ENCODE data around the gene KIF20A. TPM values are rescaled to one million over a fixed set of nuclear protein-coding genes. Genes with fewer than 3 reads are reported as not detected.
A peak's percentile ranks its signal among the peaks of the same experiment; 100 is the strongest.

The KIF20A gene
- total RNA-seq, 4 donors from 2014 or later = 2.3 to 9.1 (median 5.6) TPM

DNA sequence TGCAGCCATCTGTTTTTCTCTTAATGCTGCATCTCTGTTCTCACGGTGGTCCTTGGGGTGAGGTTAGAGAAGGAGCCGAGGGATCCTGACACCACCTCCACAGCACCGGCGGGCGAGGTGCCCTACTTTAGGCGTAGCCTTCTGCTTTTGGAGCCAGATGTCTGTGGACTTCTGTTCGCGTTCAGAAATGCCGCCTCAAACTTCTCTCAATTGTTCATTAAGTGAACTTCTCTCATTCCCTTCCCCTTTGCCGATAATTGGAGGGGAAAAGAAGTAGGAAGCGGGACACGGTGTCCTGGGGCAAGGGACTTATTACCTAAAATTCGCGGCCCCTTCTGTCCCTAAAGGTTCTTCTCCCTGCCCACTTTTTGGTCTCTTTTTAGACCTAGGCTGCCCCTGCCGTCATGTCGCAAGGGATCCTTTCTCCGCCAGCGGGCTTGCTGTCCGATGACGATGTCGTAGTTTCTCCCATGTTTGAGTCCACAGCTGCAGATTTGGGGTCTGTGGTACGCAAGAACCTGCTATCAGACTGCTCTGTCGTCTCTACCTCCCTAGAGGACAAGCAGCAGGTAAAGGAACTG lies 455 bp downstream of the KIF20A start:
- peak overlapping the region in 1 of 4 donors; percentile 89 for H3K27ac ChIP-seq
- H3K4me3 ChIP-seq = peak overlapping the region; percentile 47 to 83 (median 64)
- H3K9me3 ChIP-seq = no peaks in the 10 kb centered on the region
- TF ChIP-seq POLR2A (IDR thresholded peaks at IDR 0.05) = no peak
- TF ChIP-seq, protein P1, sequence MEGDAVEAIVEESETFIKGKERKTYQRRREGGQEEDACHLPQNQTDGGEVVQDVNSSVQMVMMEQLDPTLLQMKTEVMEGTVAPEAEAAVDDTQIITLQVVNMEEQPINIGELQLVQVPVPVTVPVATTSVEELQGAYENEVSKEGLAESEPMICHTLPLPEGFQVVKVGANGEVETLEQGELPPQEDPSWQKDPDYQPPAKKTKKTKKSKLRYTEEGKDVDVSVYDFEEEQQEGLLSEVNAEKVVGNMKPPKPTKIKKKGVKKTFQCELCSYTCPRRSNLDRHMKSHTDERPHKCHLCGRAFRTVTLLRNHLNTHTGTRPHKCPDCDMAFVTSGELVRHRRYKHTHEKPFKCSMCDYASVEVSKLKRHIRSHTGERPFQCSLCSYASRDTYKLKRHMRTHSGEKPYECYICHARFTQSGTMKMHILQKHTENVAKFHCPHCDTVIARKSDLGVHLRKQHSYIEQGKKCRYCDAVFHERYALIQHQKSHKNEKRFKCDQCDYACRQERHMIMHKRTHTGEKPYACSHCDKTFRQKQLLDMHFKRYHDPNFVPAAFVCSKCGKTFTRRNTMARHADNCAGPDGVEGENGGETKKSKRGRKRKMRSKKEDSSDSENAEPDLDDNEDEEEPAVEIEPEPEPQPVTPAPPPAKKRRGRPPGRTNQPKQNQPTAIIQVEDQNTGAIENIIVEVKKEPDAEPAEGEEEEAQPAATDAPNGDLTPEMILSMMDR (IDR thresholded peaks at IDR 0.05) = no peak
- DNase-seq = no peak
- H3K27me3 ChIP-seq = no peaks in the 10 kb centered on the region
- peaks cover 0 to 18% (median 0%) of the 10 kb centered on the region in 4 donors for H3K4me1 ChIP-seq
- peaks cover 0 to 37% (median 0%) of the 10 kb centered on the region in 3 donors for H3K36me3 ChIP-seq

GRCh38 chr5:138180183-138180782 lies 1.4 kb downstream of the KIF20A start:
- Histone ChIP-seq H3K4me1 (peaks cover 0 to 18% (median 0%) of the 10 kb centered on the region in 4 donors), H3K27me3 (no peaks in the 10 kb centered on the region), H3K4me3 (no peak overlapping the region), H3K36me3 (peaks cover 0 to 33% (median 0%) of the 10 kb centered on the region in 3 donors), H3K9me3 (no peaks in the 10 kb centered on the region), H3K27ac (no peak overlapping the region)
- TF ChIP-seq, protein P1 (IDR thresholded peaks at IDR 0.05) = peak in 4 of 6 experiments; percentile 24 to 59 (median 50)
- no peak for TF ChIP-seq POLR2A (IDR thresholded peaks at IDR 0.05)
- DNase-seq = no peak

- no peak overlapping the region for H3K27ac ChIP-seq
- H3K9me3 ChIP-seq = no peaks in the 10 kb centered on the region
- H3K27me3 ChIP-seq = no peaks in the 10 kb centered on the region
- H3K36me3 ChIP-seq = peaks cover 0 to 30% (median 0%) of the 10 kb centered on the region in 3 donors
- H3K4me1 ChIP-seq = peaks cover 0 to 18% (median 0%) of the 10 kb centered on the region in 4 donors
- DNase-seq = no peak
- no peak overlapping the region for H3K4me3 ChIP-seq
- TF ChIP-seq, protein P1 (IDR thresholded peaks at IDR 0.05) = no peak
- no peak for TF ChIP-seq POLR2A (IDR thresholded peaks at IDR 0.05)
Measured at GRCh38 chr5:138180841-138181240, 1.9 kb downstream of the KIF20A start.

DNA sequence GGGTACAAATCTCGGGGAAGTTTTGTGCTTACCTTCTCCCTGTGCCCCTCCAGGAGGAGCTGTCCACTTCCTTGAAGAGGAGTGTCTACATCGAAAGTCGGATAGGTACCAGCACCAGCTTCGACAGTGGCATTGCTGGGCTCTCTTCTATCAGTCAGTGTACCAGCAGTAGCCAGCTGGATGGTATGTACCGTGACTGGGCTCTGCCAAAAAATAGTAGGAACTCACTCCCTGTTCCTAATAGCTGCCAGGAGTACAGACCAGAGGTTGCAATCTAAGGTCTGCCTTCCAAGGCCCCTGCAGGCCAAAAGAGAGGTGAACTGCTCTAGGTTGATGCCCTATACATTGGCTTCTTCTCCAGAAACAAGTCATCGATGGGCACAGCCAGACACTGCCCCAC lies 3.9 kb downstream of the KIF20A start:
- Histone ChIP-seq H3K9me3 (no peaks in the 10 kb centered on the region), H3K4me1 (peaks cover 0 to 11% (median 0%) of the 10 kb centered on the region in 4 donors), H3K36me3 (peaks cover 0 to 32% (median 0%) of the 10 kb centered on the region in 3 donors), H3K27me3 (no peaks in the 10 kb centered on the region), H3K4me3 (no peak overlapping the region), H3K27ac (no peak overlapping the region)
- DNase-seq = no peak
- TF ChIP-seq, protein P1 (IDR thresholded peaks at IDR 0.05) = no peak
- TF ChIP-seq POLR2A (IDR thresholded peaks at IDR 0.05) = no peak

- no peaks in the 10 kb centered on the region for H3K9me3 ChIP-seq
Measured at GRCh38 chr5:138186002-138186447, 7.1 kb downstream of the KIF20A start.

More at GRCh38 chr5:138186002-138186447, 7.1 kb downstream of the KIF20A start:
- DNase-seq = no peak
- Histone ChIP-seq H3K27ac (no peak overlapping the region), H3K36me3 (peaks cover 0 to 64% (median 0%) of the 10 kb centered on the region in 3 donors), H3K4me1 (no peaks in the 10 kb centered on the region), H3K4me3 (no peak overlapping the region), H3K27me3 (no peaks in the 10 kb centered on the region)
- TF ChIP-seq, protein P1 (IDR thresholded peaks at IDR 0.05) = no peak
- TF ChIP-seq POLR2A (IDR thresholded peaks at IDR 0.05) = no peak
